WTC11 (cell line): ENCODE measurements around the gene INPP5A. TPM values are rescaled to one million over a fixed set of nuclear protein-coding genes. Genes with fewer than 3 reads are reported as not detected.

Source experiments
- ATAC-seq: fragments of 200-7000 bp; cut with Tn5 transposase; 2 replicates; pipeline ENCODE4 v1.10.0; 2021; ENCODE audit warnings: mild to moderate bottlenecking, moderate library complexity
- CTCF ChIA-PET: fragments of 300-600 bp; sonication (Branson Sonifier 250); formaldehyde crosslinking; loops from one replicate; lab custom pipeline; 2021; ENCODE audit warnings: antibody characterized with exemption; lab: Charles Lee
- POLR2A ChIA-PET: fragments of 350-600 bp; sonication (Branson Sonifier 250); formaldehyde crosslinking; loops from one replicate; lab custom pipeline; 2021; ENCODE audit warnings: antibody characterized with exemption; lab: Charles Lee
- DNase-seq: peaks from one replicate; pipeline ENCODE4 v3.0.0; 2021; ENCODE audit warnings: low spot score
- H3K27ac Mint-ChIP-seq: 2 replicates; pipeline ENCODE4 v1.8.0; 2021; ENCODE audit warnings: mixed read lengths
- H3K27me3 Mint-ChIP-seq: 2 replicates; pipeline ENCODE4 v1.8.0; 2021; ENCODE audit warnings: low read depth, mild to moderate bottlenecking, moderate library complexity, mixed read lengths
- H3K36me3 Mint-ChIP-seq: 2 replicates; pipeline ENCODE4 v1.8.0; 2021; ENCODE audit warnings: mixed read lengths
- H3K4me1 Mint-ChIP-seq: 2 replicates; pipeline ENCODE4 v1.8.0; 2022; ENCODE audit warnings: mixed read lengths
- H3K4me3 Mint-ChIP-seq: 2 replicates; pipeline ENCODE4 v1.8.0; 2021; ENCODE audit warnings: mild to moderate bottlenecking, moderate library complexity, mixed read lengths
- H3K9me3 Mint-ChIP-seq: 2 replicates; pipeline ENCODE4 v1.8.0; 2021; ENCODE audit warnings: mixed read lengths
- ARID4B ChIP-seq: sonication (generic); formaldehyde crosslinking; IDR thresholded peaks from 2 replicates; pipeline ENCODE4 v1.8.0; 2023; ENCODE audit warnings: missing genetic modification reagents, mild to moderate bottlenecking, borderline replicate concordance
- CREB1 ChIP-seq: sonication (generic); formaldehyde crosslinking; IDR thresholded peaks from 2 replicates; pipeline ENCODE4 v1.8.0; 2023; ENCODE audit warnings: mild to moderate bottlenecking, missing genetic modification reagents
- FOXJ3 ChIP-seq: sonication (generic); formaldehyde crosslinking; IDR thresholded peaks from 2 replicates; pipeline ENCODE4 v1.9.0; 2021; ENCODE audit warnings: missing genetic modification reagents, mild to moderate bottlenecking, borderline replicate concordance
- JUN ChIP-seq: sonication (generic); formaldehyde crosslinking; IDR thresholded peaks from 2 replicates; pipeline ENCODE4 v1.8.0; 2023; ENCODE audit warnings: mild to moderate bottlenecking, missing genetic modification reagents
- KAT7 ChIP-seq: sonication (generic); formaldehyde crosslinking; IDR thresholded peaks from 2 replicates; pipeline ENCODE4 v1.8.1; 2023; ENCODE audit warnings: missing genetic modification reagents, mild to moderate bottlenecking, borderline replicate concordance
- MXD4 ChIP-seq: fragments of 250-450 bp; sonication (Bioruptor Pico); IDR thresholded peaks from 2 replicates; pipeline ENCODE4 v1.8.0; 2021; ENCODE audit warnings: mild to moderate bottlenecking, moderate library complexity, borderline replicate concordance
- NFE2L1 ChIP-seq: sonication (generic); formaldehyde crosslinking; IDR thresholded peaks from 2 replicates; pipeline ENCODE4 v1.8.1; 2023; ENCODE audit warnings: missing genetic modification reagents
- NFYB ChIP-seq: sonication (generic); formaldehyde crosslinking; conservative IDR thresholded peaks from 2 replicates; pipeline ENCODE4 v1.8.0; 2022; ENCODE audit warnings: low read depth, missing genetic modification reagents
- NR1H2 ChIP-seq: sonication (generic); formaldehyde crosslinking; IDR thresholded peaks from 2 replicates; pipeline ENCODE4 v1.9.0; 2021; ENCODE audit warnings: mild to moderate bottlenecking, moderate library complexity, missing genetic modification reagents
- OVOL2 ChIP-seq: fragments of 250-450 bp; sonication (Bioruptor Pico); IDR thresholded peaks from 2 replicates; pipeline ENCODE4 v1.9.0; 2021; ENCODE audit warnings: mild to moderate bottlenecking, borderline replicate concordance
- RELA ChIP-seq: sonication (generic); formaldehyde crosslinking; IDR thresholded peaks from 2 replicates; pipeline ENCODE4 v1.8.1; 2022; ENCODE audit warnings: missing genetic modification reagents, mild to moderate bottlenecking, borderline replicate concordance
- SMAD3 ChIP-seq: sonication (generic); formaldehyde crosslinking; IDR thresholded peaks from 2 replicates; pipeline ENCODE4 v1.8.0; 2022; ENCODE audit warnings: missing genetic modification reagents, mild to moderate bottlenecking, borderline replicate concordance
- SMAD4 ChIP-seq: sonication (generic); formaldehyde crosslinking; IDR thresholded peaks from 2 replicates; pipeline ENCODE4 v1.8.0; 2022; ENCODE audit warnings: mild to moderate bottlenecking, missing genetic modification reagents
- TEAD4 ChIP-seq: sonication (generic); formaldehyde crosslinking; IDR thresholded peaks from 2 replicates; pipeline ENCODE4 v1.8.0; 2022; ENCODE audit warnings: mild to moderate bottlenecking, missing genetic modification reagents
- ZNF232 ChIP-seq: sonication (generic); formaldehyde crosslinking; IDR thresholded peaks from 2 replicates; pipeline ENCODE4 v1.8.0; 2022; ENCODE audit warnings: mild to moderate bottlenecking, missing genetic modification reagents
- ZNF317 ChIP-seq: sonication (generic); formaldehyde crosslinking; IDR thresholded peaks from 2 replicates; pipeline ENCODE4 v1.8.1; 2023; ENCODE audit warnings: low read depth, mild to moderate bottlenecking, moderate library complexity, missing genetic modification reagents, borderline replicate concordance
- ZNF423 ChIP-seq: fragments of 250-450 bp; sonication (Bioruptor Pico); IDR thresholded peaks from 2 replicates; pipeline ENCODE4 v2.1.2; 2022; ENCODE audit warnings: mild to moderate bottlenecking, moderate library complexity
- total RNA-seq: library from RNA; stranded (reverse); gene quantifications from 3 replicates; pipeline ENCODE4 v1.2.3, GENCODE V29; 2021
- TF ChIP-seq, protein P1 (sequence below): sonication (generic); formaldehyde crosslinking; IDR thresholded peaks from 2 replicates; pipeline ENCODE4 v1.8.1; 2022; ENCODE audit warnings: low read depth, mild to moderate bottlenecking, moderate library complexity, missing genetic modification reagents, borderline replicate concordance
- TF ChIP-seq, protein P2 (sequence below): sonication (generic); formaldehyde crosslinking; conservative IDR thresholded peaks from 2 replicates; pipeline ENCODE4 v1.8.1; 2022; ENCODE audit warnings: mild to moderate bottlenecking, missing genetic modification reagents
- TF ChIP-seq, protein P3 (sequence below): sonication (generic); formaldehyde crosslinking; IDR thresholded peaks from 2 replicates; pipeline ENCODE4 v1.8.1; 2022; ENCODE audit warnings: missing genetic modification reagents, borderline replicate concordance

INPP5A gene
- total RNA-seq, 1 experiment from 2014 or later, result 22.1 TPM

GRCh38 chr10:132696204-132696603 lies 158.6 kb downstream of the INPP5A start:
- POLR2A ChIA-PET, result no interaction called here
- Mint-ChIP-seq H3K27me3 (no peaks in the 10 kb centered on the region), H3K36me3 (peaks cover 12% of the 10 kb centered on the region), H3K4me1 (no peaks in the 10 kb centered on the region), H3K9me3 (peaks cover 38% of the 10 kb centered on the region), H3K4me3 (no peak overlapping the region), H3K27ac (no peak overlapping the region)
- TF ChIP-seq MXD4 (CRISPR knock-in tag) (no peak), ARID4B (CRISPR knock-in tag) (no peak), ZNF232 (CRISPR knock-in tag) (no peak), JUN (CRISPR knock-in tag) (no peak), ZNF423 (CRISPR knock-in tag) (no peak), FOXJ3 (no peak), NFE2L1 (CRISPR knock-in tag) (no peak), CREB1 (no peak), TEAD4 (CRISPR knock-in tag) (no peak), NFYB (CRISPR knock-in tag) (no peak)
- TF ChIP-seq, protein P1, sequence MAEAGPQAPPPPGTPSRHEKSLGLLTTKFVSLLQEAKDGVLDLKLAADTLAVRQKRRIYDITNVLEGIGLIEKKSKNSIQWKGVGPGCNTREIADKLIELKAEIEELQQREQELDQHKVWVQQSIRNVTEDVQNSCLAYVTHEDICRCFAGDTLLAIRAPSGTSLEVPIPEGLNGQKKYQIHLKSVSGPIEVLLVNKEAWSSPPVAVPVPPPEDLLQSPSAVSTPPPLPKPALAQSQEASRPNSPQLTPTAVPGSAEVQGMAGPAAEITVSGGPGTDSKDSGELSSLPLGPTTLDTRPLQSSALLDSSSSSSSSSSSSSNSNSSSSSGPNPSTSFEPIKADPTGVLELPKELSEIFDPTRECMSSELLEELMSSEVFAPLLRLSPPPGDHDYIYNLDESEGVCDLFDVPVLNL (CRISPR knock-in tag), result no peak
- TF ChIP-seq, protein P2, sequence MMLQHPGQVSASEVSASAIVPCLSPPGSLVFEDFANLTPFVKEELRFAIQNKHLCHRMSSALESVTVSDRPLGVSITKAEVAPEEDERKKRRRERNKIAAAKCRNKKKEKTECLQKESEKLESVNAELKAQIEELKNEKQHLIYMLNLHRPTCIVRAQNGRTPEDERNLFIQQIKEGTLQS (CRISPR knock-in tag), result no peak
- ATAC-seq (no peak), DNase-seq (no peak)
- CTCF ChIA-PET, result no interaction called here

DNA sequence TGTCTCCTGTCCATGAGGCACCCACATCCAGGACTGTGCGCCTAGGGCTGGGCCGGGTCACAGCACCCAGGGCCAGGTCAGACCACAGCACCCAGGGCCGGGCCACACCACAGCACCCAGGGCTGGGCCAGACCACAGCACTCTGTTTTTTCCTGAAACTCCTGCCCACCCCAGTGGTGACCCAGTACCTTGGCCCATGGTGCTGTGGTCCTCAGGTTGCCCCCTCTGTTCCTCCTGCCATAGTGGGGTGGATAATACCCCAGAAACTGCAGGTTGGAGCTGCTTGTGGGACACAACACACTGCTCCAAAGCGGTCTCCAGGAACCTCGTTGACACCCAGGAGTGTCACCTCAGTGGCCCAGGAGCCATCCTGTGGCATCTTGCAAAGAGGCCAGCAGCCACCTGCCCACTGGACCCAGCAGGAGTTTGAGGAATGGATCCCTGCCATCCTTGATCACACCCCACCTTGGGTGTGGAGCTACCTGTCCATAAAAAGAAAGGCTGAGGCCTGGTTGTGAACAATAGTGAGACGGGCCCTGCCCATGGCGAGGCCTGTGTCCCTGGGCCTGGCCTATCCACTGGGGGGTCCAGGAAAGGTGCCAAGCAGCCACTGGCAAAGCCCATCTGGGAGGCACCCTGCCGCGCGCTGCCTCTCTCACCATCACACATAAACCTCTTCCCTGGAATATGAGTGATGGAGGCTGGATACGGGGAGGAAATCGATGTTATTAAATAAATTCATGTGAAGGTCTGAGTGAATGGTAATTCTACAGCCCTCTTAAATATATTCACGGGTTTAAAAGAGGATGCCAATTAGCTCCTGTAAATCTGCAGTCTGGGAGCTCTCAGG lies 159.4 kb downstream of the INPP5A start:
- no peaks in the 10 kb centered on the region for H3K4me1 Mint-ChIP-seq
- ChIA-PET POLR2A (no interaction called here), CTCF (interaction anchor here (1.2 kb wide), 1 partner anchor 42 kb away, joined by 3 read pairs; no protein-coding TSS in a partner anchor)
- peak overlapping the region; percentile 18; the same call in 1 of the 2 replicates for H3K27ac Mint-ChIP-seq
- H3K4me3 Mint-ChIP-seq, result no peak overlapping the region
- H3K27me3 Mint-ChIP-seq, result no peaks in the 10 kb centered on the region
- peaks cover 38% of the 10 kb centered on the region for H3K9me3 Mint-ChIP-seq
- ATAC-seq (no peak), DNase-seq (no peak)
- peaks cover 12% of the 10 kb centered on the region for H3K36me3 Mint-ChIP-seq
- TF ChIP-seq KAT7 (CRISPR knock-in tag), result no peak
- TF ChIP-seq SMAD3 (CRISPR knock-in tag), result no peak
- TF ChIP-seq, protein P2 (CRISPR knock-in tag), result no peak
- TF ChIP-seq, protein P1 (CRISPR knock-in tag), result no peak
- no peak for TF ChIP-seq ZNF317 (CRISPR knock-in tag)
- no peak for TF ChIP-seq RELA (CRISPR knock-in tag)
- TF ChIP-seq OVOL2 (CRISPR knock-in tag), result no peak
- no peak for TF ChIP-seq NR1H2 (CRISPR knock-in tag)
- TF ChIP-seq SMAD4 (CRISPR knock-in tag), result no peak
- TF ChIP-seq, protein P3, sequence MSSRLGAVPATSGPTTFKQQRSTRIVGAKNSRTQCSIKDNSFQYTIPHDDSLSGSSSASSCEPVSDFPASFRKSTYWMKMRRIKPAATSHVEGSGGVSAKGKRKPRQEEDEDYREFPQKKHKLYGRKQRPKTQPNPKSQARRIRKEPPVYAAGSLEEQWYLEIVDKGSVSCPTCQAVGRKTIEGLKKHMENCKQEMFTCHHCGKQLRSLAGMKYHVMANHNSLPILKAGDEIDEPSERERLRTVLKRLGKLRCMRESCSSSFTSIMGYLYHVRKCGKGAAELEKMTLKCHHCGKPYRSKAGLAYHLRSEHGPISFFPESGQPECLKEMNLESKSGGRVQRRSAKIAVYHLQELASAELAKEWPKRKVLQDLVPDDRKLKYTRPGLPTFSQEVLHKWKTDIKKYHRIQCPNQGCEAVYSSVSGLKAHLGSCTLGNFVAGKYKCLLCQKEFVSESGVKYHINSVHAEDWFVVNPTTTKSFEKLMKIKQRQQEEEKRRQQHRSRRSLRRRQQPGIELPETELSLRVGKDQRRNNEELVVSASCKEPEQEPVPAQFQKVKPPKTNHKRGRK, result no peak
